Uterine smooth muscle cell (primary cell): ENCODE results near the gene TAX1BP3. TPM values are rescaled to one million over a fixed set of nuclear protein-coding genes. Genes with fewer than 3 reads are reported as not detected.

ENCODE experiments used
- total RNA-seq: library from RNA; depleted of rRNA; stranded (reverse); fragments of >200 nt; gene quantifications from 2 replicates; pipeline ENCODE4 v1.2.3, GENCODE V29; 2014

The TAX1BP3 gene
- 179 and 184 TPM in 2 replicates for total RNA-seq

GRCh38 chr17:3668279-3669084, at the start of gene TAX1BP3, which contains the start of gene EMC6:
Gene TAX1BP3, minus strand, starts transcription at chr17:3668578. Its CDS starts 52 bp downstream, at chr17:3668526.
Gene EMC6, plus strand, starts transcription at chr17:3668812. Its CDS starts 335 bp downstream, at chr17:3669147.

GRCh38 chr17:3695723-3696411, 27.5 kb upstream of the TAX1BP3 start, which contains the start of gene P2RX5:
Gene P2RX5, minus strand, starts transcription at chr17:3696155. Its CDS starts 150 bp downstream, at chr17:3696005.

GRCh38 chr17:3636154-3636907, 32.0 kb downstream of the TAX1BP3 start, which contains the start of the genes CTNS and SHPK:
Gene CTNS, plus strand, starts transcription at chr17:3636760. Its CDS starts 3,447 bp downstream, at chr17:3640207.
Gene SHPK, minus strand, starts transcription at chr17:3636250. Its CDS starts 31 bp downstream, at chr17:3636219.

Other genes starting within 250 kb of the TAX1BP3 start
- not detected in 2 replicates for gene OR1E2, start 234.7 kb downstream of the TAX1BP3 start, total RNA-seq
- gene SPATA22, start 196.8 kb downstream of the TAX1BP3 start, total RNA-seq = not detected in 2 replicates
- gene ASPA, start 192.6 kb downstream of the TAX1BP3 start, total RNA-seq = 0.62 and 0.77 TPM in 2 replicates
- 1.00 and 1.5 TPM in 2 replicates for gene TRPV3, start 110.8 kb downstream of the TAX1BP3 start, total RNA-seq
- gene TRPV1, start 59.2 kb downstream of the TAX1BP3 start, total RNA-seq = 2.1 and 2.5 TPM in 2 replicates
- 15.4 and 29.7 TPM in 2 replicates for gene SHPK, start 32.3 kb downstream of the TAX1BP3 start, total RNA-seq
- gene CTNS, start 31.8 kb downstream of the TAX1BP3 start, total RNA-seq = 19.4 and 35.5 TPM in 2 replicates
- gene EMC6, start 234 bp upstream of the TAX1BP3 start, total RNA-seq = 17.4 and 25.3 TPM in 2 replicates
- gene P2RX5, start 27.6 kb upstream of the TAX1BP3 start, total RNA-seq = 3.7 and 4.0 TPM in 2 replicates
- 2.5 and 8.9 TPM in 2 replicates for gene HASPIN, start 55.3 kb upstream of the TAX1BP3 start, total RNA-seq
- 12.2 and 16.0 TPM in 2 replicates for gene ITGAE, start 132.6 kb upstream of the TAX1BP3 start, total RNA-seq
- gene NCBP3, start 177.7 kb upstream of the TAX1BP3 start, total RNA-seq = 21.4 and 28.1 TPM in 2 replicates
- 22.1 and 25.7 TPM in 2 replicates for gene CAMKK1, start 224.5 kb upstream of the TAX1BP3 start, total RNA-seq
- gene P2RX1, start 247.9 kb upstream of the TAX1BP3 start, total RNA-seq = under 0.01 and 0.25 TPM in 2 replicates